GM19043 (cell line): ENCODE measurements around the gene CDC42BPB.

ENCODE experiments used
- ATAC-seq: cut with Tn5 transposase; IDR thresholded peaks from one replicate; pipeline ENCODE4 v1.9.1; 2021; ENCODE audit warnings: low read depth; ENCODE audit not compliant: unreplicated experiment

Gene CDC42BPB

DNA sequence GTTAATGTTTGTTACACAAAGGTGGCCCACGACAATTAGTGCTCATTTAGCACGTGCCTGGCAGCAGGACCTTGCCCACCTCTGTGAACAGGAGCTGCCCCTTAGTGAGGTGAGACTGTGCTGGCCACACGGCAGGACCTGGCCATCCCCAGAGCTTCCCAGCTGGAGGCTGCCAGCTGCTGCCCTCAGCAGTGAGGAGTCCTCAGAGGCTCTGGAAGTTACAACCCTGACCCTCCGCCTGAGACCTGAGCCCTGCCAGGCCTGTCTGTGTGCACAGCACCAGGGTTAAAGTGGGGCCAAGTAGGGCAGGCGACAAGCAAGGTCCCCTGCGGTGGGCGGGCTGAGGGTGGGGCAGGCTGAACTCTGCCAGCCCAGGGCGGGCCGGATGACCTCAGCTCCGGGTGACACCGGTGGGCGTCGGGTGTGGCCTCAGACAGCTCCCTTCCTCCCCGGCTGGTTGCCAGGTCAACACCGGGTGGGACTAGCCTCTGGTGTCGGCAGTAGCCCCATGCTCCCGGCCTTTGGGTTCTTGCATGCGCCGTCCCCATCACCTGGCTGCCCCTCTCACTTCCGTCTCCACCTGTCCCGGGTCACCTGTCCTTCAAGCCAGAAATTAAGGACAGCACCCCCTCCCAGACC lies 17.5 kb upstream of the CDC42BPB start:
- no peak for ATAC-seq

DNA sequence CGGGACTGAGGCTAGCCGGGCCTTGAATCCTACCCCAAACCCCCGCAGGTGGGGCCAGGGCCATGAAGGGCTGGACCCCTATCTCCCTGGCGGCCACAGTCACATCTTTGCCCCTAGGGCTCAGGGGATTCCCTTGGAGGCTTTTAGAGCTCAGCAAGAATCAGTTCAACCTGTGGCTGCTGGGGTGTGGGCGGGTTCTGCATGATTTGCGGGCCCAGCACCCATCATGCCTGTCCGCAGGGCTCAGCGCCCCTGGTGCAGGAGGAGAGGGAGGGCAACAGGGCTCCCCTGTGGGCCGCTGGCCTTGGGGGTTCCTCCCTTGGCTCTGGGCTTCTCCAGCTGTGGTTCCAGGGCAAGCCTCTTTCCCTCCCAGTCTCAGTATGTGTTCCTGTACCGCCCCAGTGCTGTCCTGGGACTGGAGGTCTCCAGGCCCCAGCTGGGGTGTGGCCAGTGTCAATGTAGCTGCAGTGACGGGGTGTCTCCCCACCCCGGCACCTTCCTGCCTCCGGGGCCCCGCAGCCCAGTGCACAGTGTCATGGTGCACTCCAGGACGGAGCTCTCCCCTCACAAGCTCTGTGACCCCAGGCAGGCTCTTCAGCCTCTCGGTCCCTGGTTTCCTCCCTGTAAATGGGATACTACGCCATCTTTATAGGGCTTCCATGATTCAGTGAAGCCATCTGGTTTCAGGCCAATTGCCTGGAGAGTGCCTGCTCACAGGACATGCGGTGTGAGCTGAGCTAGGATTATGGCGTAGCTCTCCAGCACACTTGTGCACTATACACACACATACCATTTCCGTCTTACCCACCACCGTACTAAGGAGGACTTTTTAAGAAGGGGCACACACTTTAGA lies 16.8 kb upstream of the CDC42BPB start:
- ATAC-seq, result no peak

DNA sequence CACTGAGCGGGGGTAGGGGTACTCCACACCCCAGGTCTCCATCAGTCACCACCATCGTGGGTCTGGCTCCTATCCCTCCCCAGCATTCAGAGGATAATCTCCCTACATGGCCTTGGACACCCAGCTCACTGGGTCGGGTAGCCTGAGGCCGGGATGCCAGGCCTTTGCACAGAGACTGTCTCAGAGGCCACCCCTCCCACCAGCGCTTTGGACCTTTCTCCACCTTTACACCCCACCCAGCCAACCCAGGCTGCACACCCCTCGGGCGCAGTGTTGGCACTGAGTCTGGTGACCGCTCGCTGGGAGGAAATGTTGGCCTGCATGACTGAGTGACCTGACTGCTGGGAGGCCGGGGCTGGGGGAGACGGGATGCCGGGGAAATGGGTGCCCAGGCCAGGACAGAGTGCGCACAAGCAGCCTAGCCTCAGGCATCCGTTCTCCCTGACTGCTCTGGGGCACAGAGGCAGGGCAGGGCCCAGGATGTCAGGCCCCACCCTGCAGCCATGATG lies 16.1 kb upstream of the CDC42BPB start:
- no peak for ATAC-seq

DNA sequence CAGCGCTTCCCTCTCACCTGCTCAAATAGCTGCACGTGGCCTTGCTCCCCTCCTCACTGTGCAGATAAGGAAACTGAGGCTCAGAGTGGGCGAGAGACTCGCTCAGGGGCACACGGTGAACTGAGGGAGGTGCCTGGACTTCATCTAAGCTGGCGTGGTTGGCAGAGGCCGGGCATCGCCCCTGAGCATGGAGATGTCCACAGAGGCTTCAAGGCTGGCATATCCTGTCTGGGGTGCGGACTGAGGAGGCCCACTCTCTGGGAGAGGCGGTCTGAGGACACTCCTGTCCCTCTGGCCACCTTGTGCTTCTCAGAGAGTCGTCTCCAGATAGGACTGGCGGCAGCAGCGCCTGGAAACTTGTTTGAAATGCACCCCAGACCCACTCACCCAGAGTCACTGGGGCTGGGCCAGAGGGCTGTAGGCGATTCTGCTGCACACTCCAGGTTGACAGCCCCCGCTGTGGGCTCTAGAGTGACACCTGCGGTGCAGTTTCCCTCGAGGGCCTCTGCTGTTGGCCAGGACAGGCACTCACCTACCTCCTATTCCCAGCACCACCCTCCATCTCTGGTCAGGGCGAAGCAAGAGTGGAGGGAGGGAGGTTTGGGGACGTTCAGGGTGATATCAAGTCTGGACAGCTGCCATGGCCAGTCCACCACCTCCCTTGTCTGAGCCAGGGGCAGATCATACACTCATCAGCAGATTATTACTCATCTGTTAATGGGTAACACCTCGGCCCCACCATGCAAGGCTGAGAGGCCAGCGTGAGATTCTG lies 15.4 kb upstream of the CDC42BPB start:
- no peak for ATAC-seq

GRCh38 chr14:103071544-103072251 lies 14.3 kb upstream of the CDC42BPB start:
- no peak for ATAC-seq

DNA sequence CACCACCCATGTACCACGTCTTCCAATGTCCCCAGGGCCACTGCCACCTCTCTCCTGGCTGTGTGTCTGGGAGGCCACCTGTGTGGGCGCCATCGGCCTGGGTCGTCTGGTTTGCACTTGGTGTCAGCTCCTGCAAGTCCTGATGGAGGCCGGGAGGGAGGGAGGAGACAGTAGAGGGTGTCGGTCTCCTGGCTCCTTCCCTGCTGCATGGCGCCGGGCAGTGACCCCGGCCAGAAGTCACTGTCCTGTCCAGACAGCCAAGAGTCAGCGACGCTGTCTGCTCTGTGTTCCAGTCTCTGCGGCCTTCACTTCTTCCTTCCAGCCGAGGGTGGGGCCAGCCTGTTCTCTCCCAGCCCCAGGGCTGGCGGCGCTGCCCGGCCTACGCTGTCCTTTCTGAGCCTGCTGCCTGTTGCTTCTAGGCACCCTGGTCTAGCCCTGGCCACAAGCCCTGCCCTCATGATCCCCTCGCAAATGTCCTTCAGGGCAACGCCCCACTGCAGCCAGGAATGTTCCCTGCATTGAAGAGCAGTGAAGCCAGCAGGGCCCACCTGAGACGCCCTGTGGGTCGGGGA lies 13.7 kb upstream of the CDC42BPB start:
- ATAC-seq, result no peak

DNA sequence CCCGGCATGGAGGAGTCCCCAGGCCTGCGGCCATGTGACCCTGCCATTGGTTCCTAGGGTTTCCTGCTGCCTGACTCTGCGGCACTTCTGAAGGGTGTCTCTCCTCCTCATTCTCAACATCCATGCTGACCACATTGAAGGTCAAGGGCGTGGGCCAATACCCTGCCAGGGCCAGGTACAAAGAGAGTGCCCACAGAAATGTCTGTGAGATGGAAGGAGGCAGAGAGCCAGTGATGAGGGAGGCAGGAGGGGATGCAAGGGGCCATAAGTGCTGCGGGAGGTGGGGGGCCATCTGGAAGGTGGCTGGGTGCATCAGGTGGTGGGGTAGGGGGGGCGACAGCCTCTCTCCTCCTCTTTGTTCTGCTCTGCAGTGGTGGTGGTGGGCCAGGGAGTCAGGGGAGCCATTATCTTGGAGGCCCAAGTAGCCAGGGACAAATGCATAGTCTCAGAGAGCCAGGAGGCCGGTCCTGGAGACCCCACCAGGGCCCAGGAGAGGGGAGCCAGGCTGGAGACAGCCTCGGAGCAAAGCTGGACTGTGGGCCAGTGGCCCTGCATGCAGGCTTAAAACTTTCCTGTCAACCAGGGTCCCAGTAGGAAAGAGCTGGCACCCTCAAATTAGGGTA lies 13.0 kb upstream of the CDC42BPB start:
- ATAC-seq, result no peak

- no peak for ATAC-seq
These were observed 11.2 kb upstream of the CDC42BPB start for GRCh38 chr14:103068351-103069073.

- no peak for ATAC-seq
These were observed 10.0 kb upstream of the CDC42BPB start for GRCh38 chr14:103067231-103067954.

- ATAC-seq, result no peak
These were observed 9.1 kb upstream of the CDC42BPB start for GRCh38 chr14:103066399-103066798.

DNA sequence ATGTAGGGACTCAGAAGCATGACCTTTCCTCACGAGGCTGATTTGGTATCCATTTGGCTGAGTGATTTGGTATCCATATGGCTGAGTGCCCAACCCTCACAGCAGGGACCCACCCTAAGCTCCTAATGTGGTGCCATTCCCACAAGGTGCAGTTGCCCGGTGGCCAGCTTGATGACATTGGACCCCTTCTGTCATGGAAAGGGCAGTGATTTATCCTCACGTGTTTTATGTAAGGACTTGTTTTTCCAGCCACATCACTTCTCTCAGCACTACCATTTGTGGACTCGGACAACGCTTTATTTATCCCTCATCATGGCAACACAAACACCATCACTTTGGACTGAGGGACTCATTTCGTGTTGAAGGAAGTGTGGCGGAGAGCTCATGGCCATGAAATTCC lies 8.5 kb upstream of the CDC42BPB start:
- ATAC-seq, result no peak

DNA sequence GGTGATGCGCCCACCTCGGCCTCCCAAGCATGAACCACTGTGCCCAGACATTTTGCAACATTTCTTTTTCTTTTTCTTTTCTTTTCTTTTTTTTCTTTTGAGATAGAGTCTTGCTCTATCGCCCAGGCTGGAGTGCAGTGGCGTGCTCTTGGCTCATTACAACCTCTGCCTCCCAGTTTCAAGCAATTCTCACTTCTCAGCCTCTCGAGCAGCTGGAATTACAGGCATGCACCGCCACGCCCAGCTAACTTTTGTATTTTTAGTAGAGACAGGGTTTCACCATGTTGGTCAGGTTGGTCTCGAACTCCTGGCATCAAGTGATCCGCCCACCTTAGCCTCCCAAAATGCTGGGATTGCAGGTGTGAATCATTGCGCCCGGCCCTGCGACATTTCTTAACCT lies 7.6 kb upstream of the CDC42BPB start:
- ATAC-seq, result no peak

- no peak for ATAC-seq
These were observed 7.1 kb upstream of the CDC42BPB start for GRCh38 chr14:103064436-103064835.

GRCh38 chr14:103061482-103061976 lies 4.2 kb upstream of the CDC42BPB start:
- no peak for ATAC-seq

DNA sequence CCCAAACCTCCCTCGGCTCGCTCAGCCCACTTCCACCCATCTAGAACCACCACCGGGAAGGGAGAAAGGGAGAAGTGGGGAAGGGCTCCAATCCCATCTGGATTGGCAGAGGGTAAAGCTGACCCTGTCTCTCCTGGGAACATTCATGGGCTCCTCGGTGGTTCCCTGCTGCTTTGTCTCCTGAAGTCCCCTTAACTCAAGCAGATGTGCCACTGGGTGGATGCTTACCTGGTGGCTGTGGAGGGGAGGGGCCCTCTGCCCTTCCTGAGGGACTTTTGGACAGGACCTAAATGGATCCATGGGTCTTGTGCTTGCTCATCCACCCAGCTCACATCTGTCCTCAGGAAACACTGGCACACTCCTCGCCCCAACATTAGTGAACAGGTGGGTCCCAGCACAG lies 2.2 kb upstream of the CDC42BPB start:
- ATAC-seq, result no peak

GRCh38 chr14:103058164-103059055 lies 1.1 kb upstream of the CDC42BPB start:
- ATAC-seq, result no peak

GRCh38 chr14:103057028-103057371 lies 349 bp downstream of the CDC42BPB start:
- ATAC-seq, result no peak
